Stomach (tissue), 4 donors: ENCODE results near the gene EGF.

Experiments
- EP300 ChIP-seq: sonication (generic); formaldehyde crosslinking; IDR thresholded peaks from one replicate; pipeline ENCODE4 v1.6.1; 2017; ENCODE audit warnings: antibody characterized with exemption
- POLR2A ChIP-seq, 4 donors: fragments of 450-650 bp; IDR thresholded peaks; one replicate each; pipeline ENCODE4 v1.6.1; 2016; ENCODE audit warnings: antibody characterized with exemption in 4 of 4, control low read depth in 2 of 4, mild to moderate bottlenecking in 1 of 4, moderate library complexity in 1 of 4
- TF ChIP-seq, protein P1 (sequence below), 7 experiments: fragments of 450-650 bp in 4 of 7; fragments of 200-600 bp in 3 of 7; sonication (generic) in 3 of 7; IDR thresholded peaks; one replicate each; pipeline ENCODE4 v1.5.1; 2016 to 2019; ENCODE audit warnings: antibody characterized with exemption in 7 of 7, control low read depth in 2 of 7, mild to moderate bottlenecking in 1 of 7

DNA sequence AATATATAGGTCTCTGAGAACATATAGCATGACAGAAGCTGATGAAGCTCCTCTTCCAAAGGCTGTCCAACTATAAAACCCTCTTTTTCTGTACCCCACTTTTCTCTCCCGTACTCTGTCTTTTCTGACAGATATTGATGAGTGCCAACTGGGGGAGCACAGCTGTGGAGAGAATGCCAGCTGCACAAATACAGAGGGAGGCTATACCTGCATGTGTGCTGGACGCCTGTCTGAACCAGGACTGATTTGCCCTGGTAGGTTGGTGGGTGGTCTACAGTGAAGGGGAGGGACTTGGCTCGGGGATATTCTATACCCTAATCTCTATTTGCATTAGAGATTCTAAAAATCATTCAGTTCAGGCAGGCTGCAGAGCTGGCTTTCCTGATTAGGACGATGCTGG lies 80.4 kb downstream of the EGF start:
- TF ChIP-seq EP300 = no peak
- TF ChIP-seq, protein P1, sequence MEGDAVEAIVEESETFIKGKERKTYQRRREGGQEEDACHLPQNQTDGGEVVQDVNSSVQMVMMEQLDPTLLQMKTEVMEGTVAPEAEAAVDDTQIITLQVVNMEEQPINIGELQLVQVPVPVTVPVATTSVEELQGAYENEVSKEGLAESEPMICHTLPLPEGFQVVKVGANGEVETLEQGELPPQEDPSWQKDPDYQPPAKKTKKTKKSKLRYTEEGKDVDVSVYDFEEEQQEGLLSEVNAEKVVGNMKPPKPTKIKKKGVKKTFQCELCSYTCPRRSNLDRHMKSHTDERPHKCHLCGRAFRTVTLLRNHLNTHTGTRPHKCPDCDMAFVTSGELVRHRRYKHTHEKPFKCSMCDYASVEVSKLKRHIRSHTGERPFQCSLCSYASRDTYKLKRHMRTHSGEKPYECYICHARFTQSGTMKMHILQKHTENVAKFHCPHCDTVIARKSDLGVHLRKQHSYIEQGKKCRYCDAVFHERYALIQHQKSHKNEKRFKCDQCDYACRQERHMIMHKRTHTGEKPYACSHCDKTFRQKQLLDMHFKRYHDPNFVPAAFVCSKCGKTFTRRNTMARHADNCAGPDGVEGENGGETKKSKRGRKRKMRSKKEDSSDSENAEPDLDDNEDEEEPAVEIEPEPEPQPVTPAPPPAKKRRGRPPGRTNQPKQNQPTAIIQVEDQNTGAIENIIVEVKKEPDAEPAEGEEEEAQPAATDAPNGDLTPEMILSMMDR (IDR thresholded peaks at IDR 0.05) = no peak
- no peak for TF ChIP-seq POLR2A (IDR thresholded peaks at IDR 0.05)
